ENCODE measurements around the gene RAD9A.
"Not testable (repeated sequence)": the region's sequence is repeated elsewhere in the genome, so short reads cannot be mapped to it uniquely, and the experiment has no call there.

Gene RAD9A

GRCh38 chr11:67397536-67397935 lies 5.8 kb downstream of the RAD9A start:
- no peak for DNase-seq

GRCh38 chr11:67397986-67398660 lies 6.3 kb downstream of the RAD9A start:
- DNase-seq: no peak

GRCh38 chr11:67398661-67399563 lies 7.1 kb downstream of the RAD9A start:
- no peak for DNase-seq

GRCh38 chr11:67400251-67400941 lies 8.6 kb downstream of the RAD9A start:
- no peak for DNase-seq

- DNase-seq: no peak
These were observed 9.2 kb downstream of the RAD9A start for GRCh38 chr11:67400942-67401494.

- peak; percentile 89 for DNase-seq
These were observed 9.9 kb downstream of the RAD9A start, which contains the start of gene PPP1CA for GRCh38 chr11:67401495-67402191. PPP1CA (minus strand) TSS chr11:67401858; CDS start chr11:67401782, 76 bp downstream.

GRCh38 chr11:67402192-67402839 lies 10.5 kb downstream of the RAD9A start:
- not testable (repeated sequence) for DNase-seq

GRCh38 chr11:67403085-67403484 lies 11.3 kb downstream of the RAD9A start:
- not testable (repeated sequence) for DNase-seq

- DNase-seq: no peak
These were observed 12.9 kb downstream of the RAD9A start for GRCh38 chr11:67404515-67405195.

- no peak for DNase-seq
These were observed 13.4 kb downstream of the RAD9A start for GRCh38 chr11:67405196-67405567.

GRCh38 chr11:67405688-67406339 lies 14.0 kb downstream of the RAD9A start:
- DNase-seq: no peak

- DNase-seq: no peak
These were observed 14.7 kb downstream of the RAD9A start for GRCh38 chr11:67406420-67406968.

GRCh38 chr11:67406969-67407687 lies 15.3 kb downstream of the RAD9A start:
- peak; percentile 34 for DNase-seq

- DNase-seq: no peak
These were observed 15.9 kb downstream of the RAD9A start for GRCh38 chr11:67407688-67408163.

GRCh38 chr11:67408437-67409200 lies 16.8 kb downstream of the RAD9A start:
- DNase-seq: no peak

- DNase-seq: peak; percentile 57
These were observed 17.5 kb downstream of the RAD9A start for GRCh38 chr11:67409261-67409666.

GRCh38 chr11:67409781-67410368 lies 18.1 kb downstream of the RAD9A start:
- no peak for DNase-seq

- DNase-seq: no peak
These were observed 18.6 kb downstream of the RAD9A start for GRCh38 chr11:67410369-67410831.

Measured in activated CD8-positive, alpha-beta memory T cell treated with anti-CD3 and anti-CD28 coated beads, Interleukin-2, amount 50 U/mL, for 4 hours (primary cell).